ACC112 (cell line): ENCODE data around the gene ABCC6.
"Not testable (repeated sequence)": the region's sequence is repeated elsewhere in the genome, so short reads cannot be mapped to it uniquely, and the experiment has no call there.

Experiments used
- H2AFZ ChIP-seq: fragments of 200-600 bp; sonication (generic); one replicate; pipeline ENCODE4 v1.6.0; 2017; ENCODE audit warnings: antibody characterized with exemption, low read length; ENCODE audit not compliant: unreplicated experiment
- H3K27ac ChIP-seq: fragments of 200-600 bp; sonication (generic); 2 replicates; pipeline ENCODE4 v1.5.1; 2014; ENCODE audit warnings: low read depth, mild to moderate bottlenecking, antibody characterized with exemption, low read length, moderate library complexity
- H3K27me3 ChIP-seq: fragments of 200-600 bp; sonication (generic); 2 replicates; pipeline ENCODE4 v1.6.1; 2014; ENCODE audit warnings: mild to moderate bottlenecking, antibody characterized with exemption, low read length, moderate library complexity, mixed read lengths; ENCODE audit not compliant: insufficient read depth
- H3K36me3 ChIP-seq: fragments of 200-600 bp; sonication (generic); 2 replicates; pipeline ENCODE4 v1.6.1; 2016; ENCODE audit warnings: mild to moderate bottlenecking, antibody characterized with exemption, low read length, moderate library complexity, mixed read lengths; ENCODE audit not compliant: insufficient read depth
- H3K4me1 ChIP-seq: fragments of 200-600 bp; sonication (generic); one replicate; pipeline ENCODE4 v1.6.1; 2016; ENCODE audit warnings: low read length, mixed read lengths; ENCODE audit not compliant: insufficient read depth, unreplicated experiment, control insufficient read depth
- H3K4me3 ChIP-seq: fragments of 200-600 bp; sonication (generic); 2 replicates; pipeline ENCODE4 v1.5.1; 2014; ENCODE audit warnings: mild to moderate bottlenecking, low read depth, low read length
- H3K79me2 ChIP-seq: fragments of 200-600 bp; sonication (generic); one replicate; pipeline ENCODE4 v1.6.0; 2016; ENCODE audit warnings: low read length; ENCODE audit not compliant: control insufficient read depth, unreplicated experiment, insufficient read depth

The ABCC6 gene

GRCh38 chr16:16150117-16150877, 73.0 kb downstream of the ABCC6 start:
- Histone ChIP-seq H3K27me3 (0 out of 2 replicates have a peak, but pooled peaks cover 2% of the 10 kb centered on the region), H3K27ac (no peak overlapping the region), H3K36me3 (no peaks in the 10 kb centered on the region), H3K79me2 (no peaks in the 10 kb centered on the region), H2AFZ (no peak overlapping the region), H3K4me1 (peaks cover 4% of the 10 kb centered on the region), H3K4me3 (no peak overlapping the region)

GRCh38 chr16:16149710-16150116, 73.6 kb downstream of the ABCC6 start:
- Histone ChIP-seq H3K4me1 (peaks cover 4% of the 10 kb centered on the region), H3K27ac (no peak overlapping the region), H3K4me3 (no peak overlapping the region), H3K27me3 (no peaks in the 10 kb centered on the region), H2AFZ (no peak overlapping the region), H3K36me3 (no peaks in the 10 kb centered on the region), H3K79me2 (no peaks in the 10 kb centered on the region)

GRCh38 chr16:16148755-16149154, 74.5 kb downstream of the ABCC6 start:
- H3K27me3 ChIP-seq: no peaks in the 10 kb centered on the region
- H2AFZ ChIP-seq: no peak overlapping the region
- no peak overlapping the region for H3K4me3 ChIP-seq
- H3K27ac ChIP-seq: no peak overlapping the region
- peaks cover 4% of the 10 kb centered on the region for H3K4me1 ChIP-seq
- peaks cover 5% of the 10 kb centered on the region; the same call in 1 of the 2 replicates for H3K36me3 ChIP-seq
- H3K79me2 ChIP-seq: no peaks in the 10 kb centered on the region

GRCh38 chr16:16148000-16148599, 75.2 kb downstream of the ABCC6 start:
- not testable (repeated sequence) for H2AFZ ChIP-seq, H3K4me1 ChIP-seq, H3K27me3 ChIP-seq, H3K27ac ChIP-seq, H3K36me3 ChIP-seq, H3K79me2 ChIP-seq, H3K4me3 ChIP-seq

GRCh38 chr16:16147316-16147999, 75.8 kb downstream of the ABCC6 start:
- peaks cover 6% of the 10 kb centered on the region; the same call in 1 of the 2 replicates for H3K36me3 ChIP-seq
- no peaks in the 10 kb centered on the region for H3K79me2 ChIP-seq
- no peak overlapping the region for H3K4me3 ChIP-seq
- H3K27me3 ChIP-seq: no peaks in the 10 kb centered on the region
- H3K4me1 ChIP-seq: peaks cover 4% of the 10 kb centered on the region
- H2AFZ ChIP-seq: no peak overlapping the region
- H3K27ac ChIP-seq: no peak overlapping the region

GRCh38 chr16:16146380-16147315, 76.6 kb downstream of the ABCC6 start:
- Histone ChIP-seq H3K27ac (no peak overlapping the region), H3K27me3 (no peaks in the 10 kb centered on the region), H3K36me3 (peaks cover 11% of the 10 kb centered on the region; the same call in 1 of the 2 replicates), H2AFZ (no peak overlapping the region), H3K4me3 (no peak overlapping the region), H3K4me1 (peaks cover 4% of the 10 kb centered on the region), H3K79me2 (no peaks in the 10 kb centered on the region)

GRCh38 chr16:16145286-16145685, 78.0 kb downstream of the ABCC6 start:
- H2AFZ ChIP-seq: no peak overlapping the region

GRCh38 chr16:16144416-16144815, 78.9 kb downstream of the ABCC6 start:
- peaks cover 29% of the 10 kb centered on the region for H3K36me3 ChIP-seq
- H3K27me3 ChIP-seq: no peaks in the 10 kb centered on the region
- H3K4me1 ChIP-seq: no peaks in the 10 kb centered on the region
- H3K79me2 ChIP-seq: no peaks in the 10 kb centered on the region
- H3K4me3 ChIP-seq: no peak overlapping the region
- no peak overlapping the region for H3K27ac ChIP-seq
- no peak overlapping the region for H2AFZ ChIP-seq

More at GRCh38 chr16:16145286-16145685, 78.0 kb downstream of the ABCC6 start:
- no peak overlapping the region for H3K4me3 ChIP-seq
- peaks cover 24% of the 10 kb centered on the region for H3K36me3 ChIP-seq
- peaks cover under 1% of the 10 kb centered on the region for H3K4me1 ChIP-seq
- H3K79me2 ChIP-seq: no peaks in the 10 kb centered on the region
- no peaks in the 10 kb centered on the region for H3K27me3 ChIP-seq
- no peak overlapping the region for H3K27ac ChIP-seq

GRCh38 chr16:16143931-16144330, 79.4 kb downstream of the ABCC6 start:
- Histone ChIP-seq H3K4me3 (no peak overlapping the region), H3K27ac (no peak overlapping the region), H3K79me2 (no peaks in the 10 kb centered on the region), H3K27me3 (no peaks in the 10 kb centered on the region), H3K36me3 (peaks cover 29% of the 10 kb centered on the region), H3K4me1 (no peaks in the 10 kb centered on the region), H2AFZ (no peak overlapping the region)
